Stimulated activated CD4-positive, alpha-beta T cell treated with anti-CD3 and anti-CD28 coated beads, Interleukin-12 subunit alpha, Interleukin-12 subunit beta, amount 100 ng/mL, for 48 hours (primary cell): ENCODE measurements around the gene CAPN5.

Experiments
- DNase-seq, 3 donors: peaks; one replicate each; pipeline ENCODE4 v3.0.0-alpha.2; 2020; ENCODE audit warnings: low read depth in 2 of 3, low spot score in 1 of 3

Gene CAPN5

DNA sequence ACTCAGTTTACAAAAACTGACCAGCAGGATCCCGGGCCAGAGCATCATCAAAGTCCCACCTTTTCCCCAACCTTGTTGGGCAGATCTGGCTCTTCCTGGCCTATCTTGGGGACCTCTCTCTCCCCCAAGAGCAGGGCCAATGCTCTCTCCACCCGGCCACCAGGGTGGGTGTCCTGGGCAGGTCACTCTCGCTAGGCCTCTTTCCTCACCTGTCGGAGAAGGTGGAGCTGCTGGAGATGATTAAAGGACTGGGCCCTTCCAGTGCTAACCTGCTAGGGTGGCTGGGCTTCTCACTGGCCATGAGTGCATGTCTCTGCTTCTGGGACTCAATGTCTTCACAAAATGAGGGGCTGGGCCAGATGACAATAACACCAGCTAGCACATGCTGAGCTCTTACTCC is 2.9 kb upstream of the CAPN5 start:
- DNase-seq: no peak

DNA sequence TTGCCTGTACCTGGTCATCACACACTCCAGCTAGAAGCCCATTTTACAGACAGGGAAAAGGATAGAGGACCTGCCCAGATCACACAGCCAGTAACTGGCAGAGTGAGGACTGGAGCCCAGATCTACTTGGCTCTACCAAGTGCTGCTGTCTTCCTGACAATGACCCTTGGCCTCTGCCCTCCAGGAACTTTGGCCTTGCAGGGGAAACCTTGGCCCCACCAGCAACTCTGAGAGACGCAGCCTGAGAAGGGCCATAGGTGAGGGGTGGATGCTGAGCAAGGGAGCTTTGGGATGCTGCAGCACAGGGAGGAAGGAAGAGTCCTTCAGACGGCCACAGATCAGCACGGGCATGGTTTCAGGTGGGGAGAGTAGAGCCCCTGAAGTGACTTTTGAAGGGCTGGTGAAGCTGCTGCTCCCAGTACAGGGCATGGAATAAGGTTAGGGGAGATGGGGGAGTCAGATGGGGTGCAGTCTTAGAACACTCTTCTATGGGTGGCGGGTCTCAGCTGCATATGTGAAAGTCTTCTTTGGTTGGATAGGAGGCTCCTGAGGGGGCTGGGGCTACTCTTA is 2.0 kb upstream of the CAPN5 start:
- DNase-seq: no peak

DNA sequence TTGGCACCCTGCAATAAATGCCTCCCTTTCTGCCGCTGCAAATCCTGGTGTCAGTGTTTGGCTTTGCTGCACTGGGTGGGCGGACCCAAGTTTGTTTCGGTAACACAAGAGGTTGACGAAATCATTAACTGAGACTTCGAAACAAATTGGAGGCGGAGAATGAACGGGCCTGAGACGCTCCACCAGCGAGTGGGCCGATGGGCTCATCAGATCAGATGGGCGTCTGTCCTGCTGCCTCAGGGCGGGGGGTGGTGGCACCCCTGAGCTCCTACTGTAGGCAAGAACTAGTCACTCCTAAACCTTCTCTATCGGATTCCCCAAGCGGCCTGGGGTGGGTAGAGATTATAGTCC is 918 bp upstream of the CAPN5 start:
- DNase-seq: no peak

DNA sequence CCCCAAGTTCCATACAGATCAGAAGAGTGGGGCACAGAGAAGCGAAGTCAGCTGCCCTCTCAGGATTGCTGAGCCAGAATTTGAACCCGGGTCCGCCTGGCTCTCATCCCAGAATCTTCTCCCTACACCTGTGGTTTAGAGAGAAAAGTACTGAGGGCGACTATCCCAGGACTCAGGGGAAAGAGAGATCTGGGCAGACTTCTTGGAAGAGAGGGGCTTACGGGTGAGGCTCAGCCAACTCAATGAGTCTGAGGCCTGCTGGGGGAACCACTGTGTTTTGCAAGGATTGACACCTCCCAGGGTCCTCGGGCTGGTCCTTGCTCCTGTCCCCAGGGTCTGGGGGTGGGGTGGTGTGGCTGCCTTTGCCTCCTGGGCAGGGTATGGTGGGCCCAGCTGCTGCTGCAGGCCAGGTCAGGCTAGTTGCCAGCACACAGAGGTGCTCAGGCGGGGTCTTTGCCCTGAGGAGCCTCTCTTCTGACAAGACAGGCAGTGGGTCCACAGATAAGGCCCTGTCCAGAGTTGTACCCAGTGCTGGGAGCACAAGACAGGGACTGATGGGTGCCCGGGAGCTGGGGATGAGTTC is 1.2 kb downstream of the CAPN5 start:
- DNase-seq: no peak

DNA sequence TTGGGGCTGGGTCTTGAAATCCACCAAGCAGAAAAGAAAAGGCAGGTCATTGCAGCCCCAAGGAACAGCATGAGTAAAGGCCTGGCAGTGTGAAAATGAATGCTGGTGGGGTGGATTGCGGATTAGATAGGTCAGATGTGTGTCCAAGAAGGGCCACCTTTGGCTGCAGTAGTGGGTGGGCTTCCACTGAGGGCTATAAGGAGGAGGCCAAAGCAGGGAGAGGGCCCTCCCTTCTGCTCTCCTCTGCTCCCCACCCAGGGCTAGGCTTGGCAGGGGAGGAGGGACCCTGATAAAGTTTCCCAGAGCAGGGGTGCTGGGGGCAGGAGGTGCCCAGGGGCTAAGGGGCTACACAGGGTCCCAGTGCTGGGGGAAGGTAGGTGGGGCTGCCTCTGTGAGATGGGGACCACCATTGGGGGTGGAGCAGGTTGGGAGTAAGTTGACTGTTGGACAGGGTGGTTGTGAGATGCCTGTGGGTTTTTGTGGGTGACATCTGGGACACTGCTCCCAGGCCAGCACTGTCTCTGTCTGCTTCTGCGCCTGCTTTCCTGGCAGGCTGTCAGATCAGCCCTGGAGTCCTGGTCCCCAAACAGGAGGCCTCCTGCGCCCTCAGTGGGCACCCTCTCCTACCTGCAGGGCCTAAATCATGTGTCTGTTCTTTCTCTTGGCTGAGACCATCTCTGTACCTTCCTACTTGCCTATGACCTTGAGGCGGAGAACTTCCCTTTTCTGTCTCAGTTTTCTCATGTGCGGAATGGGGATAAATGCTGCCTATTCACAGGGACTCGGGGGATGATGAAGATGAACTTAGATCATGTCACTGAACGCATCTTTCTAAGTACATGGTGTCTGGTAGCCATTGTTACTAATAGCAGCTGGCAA is 1.9 kb downstream of the CAPN5 start:
- no peak for DNase-seq

DNA sequence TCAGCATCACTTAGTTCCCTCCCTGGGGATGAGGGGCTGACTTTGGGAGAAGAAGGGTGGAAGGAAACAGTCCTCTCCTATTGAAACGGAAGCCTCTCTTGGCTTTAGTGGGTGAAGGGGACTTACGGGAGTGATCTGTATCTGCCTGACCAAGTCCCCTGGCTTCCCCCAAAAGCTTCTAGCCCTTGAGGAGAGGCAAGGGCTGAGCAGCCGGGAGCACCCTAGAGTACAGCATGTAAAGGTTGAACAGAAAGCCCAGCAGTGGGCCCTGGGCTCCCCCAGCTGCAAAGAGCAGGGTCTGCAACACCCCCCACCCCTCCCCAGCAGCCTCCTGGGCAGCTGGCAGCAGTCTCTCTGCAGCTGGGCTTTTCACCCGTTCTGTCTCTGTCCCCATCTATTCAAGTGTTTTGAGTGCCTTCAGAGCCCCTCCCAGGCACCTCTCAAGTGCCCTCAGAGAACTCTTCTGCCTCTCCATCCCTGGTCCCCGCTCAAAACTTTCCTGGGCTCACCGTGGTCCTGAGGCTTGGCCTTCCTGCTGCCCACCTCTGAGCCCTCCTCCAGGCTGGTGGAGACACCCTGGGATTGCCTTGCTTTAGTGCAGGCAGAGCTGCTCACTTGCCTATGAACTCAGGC is 2.7 kb downstream of the CAPN5 start:
- no peak for DNase-seq

DNA sequence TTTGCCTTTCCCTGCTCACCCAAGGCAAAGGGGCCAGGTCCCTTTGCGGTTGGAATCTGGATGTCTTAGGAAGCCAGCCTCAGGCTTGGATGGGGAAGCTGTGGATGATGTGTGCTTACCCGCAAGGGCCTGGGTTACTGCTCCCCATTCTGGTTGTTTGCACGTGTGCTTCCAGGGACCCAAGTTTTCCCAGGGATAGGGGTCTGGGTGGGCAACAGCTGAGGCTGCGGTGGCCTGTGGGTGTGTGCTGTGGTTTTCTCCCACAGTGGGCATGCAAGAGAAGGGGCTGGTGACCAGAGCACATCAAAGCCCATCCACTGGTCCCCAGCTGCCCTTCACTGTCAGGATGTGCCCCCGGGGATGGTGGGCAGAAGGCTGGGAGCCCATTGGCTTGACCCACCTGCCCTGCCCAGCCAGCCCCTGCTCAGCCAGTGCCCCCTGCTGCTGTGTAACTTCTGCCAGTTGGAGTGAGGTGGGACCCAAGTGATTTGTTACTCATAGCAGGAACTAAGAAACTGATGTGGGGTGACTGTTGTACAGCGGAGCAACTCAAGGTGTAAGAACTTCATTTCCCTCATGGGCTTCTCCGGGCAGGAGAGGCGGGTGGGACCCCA is 3.3 kb downstream of the CAPN5 start:
- no peak for DNase-seq

DNA sequence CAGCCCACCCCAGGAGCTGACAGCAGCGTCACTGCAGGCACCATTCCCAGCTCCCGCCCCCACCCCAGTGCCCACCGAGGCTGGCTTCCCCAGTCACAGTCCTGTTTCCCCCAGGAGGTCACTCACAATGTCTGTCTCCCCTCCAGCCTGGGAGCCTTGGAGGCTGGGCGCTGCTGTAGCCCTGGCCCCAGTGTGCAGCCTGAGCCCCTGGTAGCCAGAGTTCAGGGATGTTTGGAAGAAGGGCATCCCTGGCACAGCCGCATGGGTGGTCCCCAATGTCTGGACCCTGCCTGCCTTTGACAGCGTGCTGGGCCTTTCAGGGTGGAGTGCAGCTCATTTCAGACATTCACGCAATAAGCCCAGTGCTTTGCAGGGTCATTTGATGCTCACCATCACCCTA is 4.3 kb downstream of the CAPN5 start:
- DNase-seq: no peak

DNA sequence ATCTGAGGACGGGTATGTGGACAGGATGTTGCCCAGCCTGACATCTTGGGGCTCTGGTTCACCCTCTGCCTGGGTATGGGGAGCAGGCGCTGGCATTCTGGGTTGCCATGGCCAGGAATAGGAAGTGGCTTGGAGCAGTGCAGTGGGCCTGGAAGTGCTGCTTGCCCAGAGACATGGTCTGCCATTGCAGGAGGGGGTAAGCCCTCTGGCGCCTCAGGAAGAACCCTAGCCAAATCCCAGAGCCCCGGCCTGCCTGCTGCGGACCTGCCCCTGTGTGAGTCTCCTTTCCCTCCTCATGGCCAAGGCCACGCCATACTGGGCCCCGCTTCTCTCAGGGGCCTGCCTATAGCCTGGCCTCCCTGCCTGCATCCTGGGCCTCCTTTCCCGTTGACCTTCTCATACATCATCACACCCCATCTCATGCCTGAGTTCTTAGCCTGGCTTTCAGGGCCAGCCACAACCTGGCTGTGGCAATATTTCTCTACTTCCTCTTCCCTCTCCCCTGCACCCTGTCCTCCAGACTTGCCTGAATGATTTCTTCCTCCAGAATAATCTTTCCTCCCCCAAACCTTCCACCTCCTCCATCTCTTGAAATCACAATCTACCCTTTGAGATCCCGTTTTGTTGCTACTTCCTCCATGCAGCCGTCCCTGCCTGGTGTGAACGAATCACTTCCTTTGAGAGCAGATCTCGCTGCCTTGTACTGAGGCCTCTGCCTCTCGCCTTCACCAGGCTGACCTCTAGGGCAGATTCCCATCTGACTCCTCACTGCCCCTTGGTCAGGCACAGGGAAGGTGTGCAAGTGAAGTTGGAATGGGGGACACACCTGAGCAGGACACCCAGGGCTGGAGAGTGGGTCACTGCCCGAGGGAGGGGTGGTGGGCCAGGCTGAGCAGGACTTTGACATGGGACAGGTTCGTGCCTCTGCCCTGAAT is 5.2 kb downstream of the CAPN5 start:
- DNase-seq: no peak

DNA sequence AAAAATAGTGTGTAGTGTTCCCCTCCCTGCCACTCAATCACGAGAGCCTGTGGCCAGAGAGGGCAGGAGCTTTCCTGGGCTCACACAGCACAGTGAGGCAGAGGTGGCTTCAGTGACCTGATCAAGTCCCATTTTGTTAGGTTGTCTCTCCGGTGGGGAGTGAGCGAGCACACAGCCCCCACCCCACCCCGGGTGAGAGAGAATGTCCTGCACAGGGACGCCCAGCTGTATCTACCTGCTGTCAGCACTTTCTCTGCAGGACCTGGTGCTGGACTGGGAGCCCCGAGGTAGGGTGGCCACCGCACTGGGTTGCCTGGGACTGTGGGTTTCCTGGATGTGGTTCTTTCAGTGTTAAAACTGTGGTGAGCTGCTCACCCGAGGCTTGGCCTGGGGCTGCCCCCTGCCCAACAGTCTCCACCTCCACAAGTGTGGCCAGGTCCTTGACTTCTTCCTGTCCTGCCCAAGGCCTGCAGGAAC is 6.1 kb downstream of the CAPN5 start:
- no peak for DNase-seq

DNA sequence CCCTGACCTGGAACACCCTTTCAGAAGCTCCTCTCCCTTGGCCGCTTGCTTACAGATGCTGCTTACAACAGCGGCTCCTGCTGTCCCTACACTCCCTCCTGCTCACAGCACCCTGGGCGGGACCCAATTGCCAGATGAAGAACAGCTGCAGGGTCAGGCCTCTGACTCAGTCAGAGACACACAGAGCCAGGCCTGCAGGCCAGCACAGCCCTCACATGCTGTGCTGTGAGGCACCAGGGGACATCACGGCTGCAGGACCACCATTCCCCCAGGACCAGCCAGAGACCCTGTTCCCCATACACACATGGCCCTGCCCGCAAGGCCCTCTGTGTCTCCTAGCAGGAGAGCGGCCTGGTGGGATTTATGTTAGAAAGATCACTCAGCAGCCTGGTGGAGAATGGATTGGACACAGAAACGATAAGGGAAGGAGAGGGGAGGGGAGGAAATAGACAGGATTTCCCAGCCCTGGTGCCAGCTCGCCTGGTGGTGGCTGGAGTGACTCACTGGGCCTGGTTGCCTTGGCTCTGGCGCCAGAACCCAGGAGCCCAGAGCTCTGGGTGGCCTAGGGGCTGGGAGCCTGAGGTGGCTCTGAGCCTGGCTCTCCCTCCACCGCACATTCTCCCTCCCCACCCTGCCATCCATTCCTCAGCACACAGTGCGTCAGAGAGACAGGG is 6.7 kb downstream of the CAPN5 start:
- DNase-seq: no peak

DNA sequence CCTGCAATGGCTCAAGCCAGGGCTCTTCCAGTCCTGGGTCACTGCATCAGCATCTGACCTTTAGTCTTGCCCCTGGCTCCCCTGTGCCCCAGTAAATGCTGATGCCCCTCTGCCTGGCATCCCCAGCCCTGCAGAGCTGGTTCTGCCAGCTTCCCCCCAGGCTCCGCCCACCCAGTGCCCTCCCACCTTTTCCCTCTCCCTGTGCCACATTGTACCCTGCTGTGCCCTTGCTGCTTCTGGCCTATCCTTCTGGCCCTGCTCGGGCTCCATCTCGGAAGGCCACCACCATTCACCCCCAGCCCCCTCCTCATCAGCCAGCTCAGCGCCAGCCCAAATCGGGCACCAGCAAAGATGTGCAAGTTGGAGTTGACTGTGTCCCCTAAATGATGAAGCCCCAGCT is 7.4 kb downstream of the CAPN5 start:
- no peak for DNase-seq

DNA sequence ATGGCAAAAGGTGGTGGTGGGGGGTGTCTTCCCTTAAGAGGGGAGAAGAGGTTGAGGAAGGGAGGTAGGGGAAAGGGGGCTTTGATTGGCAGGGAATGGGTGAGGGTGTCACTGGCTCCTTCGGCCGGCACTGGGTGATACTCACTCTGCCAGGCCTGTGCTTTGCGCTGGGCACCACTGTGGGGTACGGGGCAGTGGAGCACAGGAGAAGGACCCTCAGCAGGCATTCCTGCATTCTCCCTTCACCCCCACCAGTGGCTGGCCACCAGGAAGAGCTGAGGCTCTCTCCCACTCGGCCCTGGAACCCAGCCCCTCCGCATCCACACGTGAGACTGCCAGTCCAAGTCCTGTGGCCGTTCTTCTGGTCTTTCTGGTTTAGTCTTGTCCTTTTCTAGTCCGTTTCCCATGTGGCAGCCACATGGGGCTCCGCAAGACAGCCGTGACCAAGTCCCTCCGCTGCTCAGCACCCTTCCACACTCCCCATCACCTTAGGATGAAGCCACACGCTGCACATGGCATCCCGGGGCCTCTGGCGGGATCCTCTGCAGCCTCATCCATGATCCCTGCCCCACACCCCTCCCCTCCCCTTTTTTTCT is 8.0 kb downstream of the CAPN5 start:
- no peak for DNase-seq

DNA sequence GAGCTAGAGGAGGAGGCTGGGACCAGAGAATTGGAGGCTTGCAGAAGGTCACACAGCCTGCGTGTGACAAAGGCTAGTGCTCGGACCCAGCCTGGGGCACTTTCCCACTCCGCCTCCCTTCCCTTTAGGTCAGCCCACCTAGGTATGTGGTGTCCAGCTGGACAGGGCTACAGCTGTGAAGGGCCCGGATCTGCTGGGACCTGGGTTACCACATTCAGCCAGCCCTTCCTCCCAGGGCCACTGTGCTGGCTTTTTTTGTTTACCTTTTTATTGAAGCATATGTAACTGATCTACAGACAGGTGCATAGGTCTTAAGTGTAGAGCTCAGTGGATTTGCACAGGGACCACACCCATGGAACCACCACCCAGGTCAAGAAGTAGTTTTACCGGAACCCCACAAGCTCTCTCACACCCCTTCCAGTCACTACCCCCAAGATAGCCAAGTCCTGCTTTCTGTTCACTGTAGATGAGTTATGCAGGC is 8.7 kb downstream of the CAPN5 start:
- DNase-seq: no peak

DNA sequence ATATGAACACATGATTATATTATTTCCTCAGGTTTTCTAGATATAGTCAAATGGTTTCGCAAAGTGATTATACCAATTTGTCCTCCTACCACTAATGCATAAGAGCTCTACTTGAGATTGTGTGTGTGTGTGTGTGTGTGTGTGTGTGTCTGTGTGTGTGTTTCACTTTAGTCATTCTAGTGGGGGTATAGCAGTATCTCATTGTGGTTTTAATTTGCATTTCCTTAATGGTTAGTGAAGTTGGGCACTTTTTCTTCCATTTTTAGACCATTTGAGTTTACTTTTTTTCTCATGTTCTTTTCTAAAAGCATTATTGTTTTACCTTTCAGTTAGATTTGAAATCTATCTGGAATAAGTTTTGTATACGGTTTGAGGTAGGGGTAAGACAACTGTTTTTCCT is 12.9 kb downstream of the CAPN5 start:
- DNase-seq: no peak

DNA sequence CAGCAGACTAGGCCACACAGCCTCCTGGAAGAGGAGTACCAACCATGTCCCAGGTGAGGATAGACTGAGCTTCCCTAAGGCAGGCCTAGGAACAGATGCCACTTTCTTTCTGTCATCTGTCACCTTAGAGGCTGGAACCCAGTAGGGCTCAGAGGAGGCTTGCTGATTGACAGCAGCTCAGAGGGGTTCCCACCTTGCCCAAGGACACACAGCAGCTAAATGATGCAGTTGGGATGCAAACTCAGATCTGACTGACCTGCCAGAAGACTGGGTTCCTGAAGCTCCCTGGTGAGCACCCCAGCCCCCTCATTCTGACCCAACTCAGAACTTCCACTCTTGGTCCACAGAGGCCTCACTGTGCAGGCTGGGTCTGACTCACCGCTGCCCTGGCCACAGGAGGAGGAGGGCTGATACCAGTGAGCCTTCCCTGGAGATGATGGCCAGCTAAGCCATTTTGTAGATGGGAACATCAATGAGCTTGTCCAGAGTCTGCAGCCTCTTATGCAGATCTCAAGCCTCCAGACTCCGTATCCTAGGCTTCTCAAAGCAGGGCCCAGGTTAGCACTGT is 14.0 kb downstream of the CAPN5 start:
- no peak for DNase-seq

DNA sequence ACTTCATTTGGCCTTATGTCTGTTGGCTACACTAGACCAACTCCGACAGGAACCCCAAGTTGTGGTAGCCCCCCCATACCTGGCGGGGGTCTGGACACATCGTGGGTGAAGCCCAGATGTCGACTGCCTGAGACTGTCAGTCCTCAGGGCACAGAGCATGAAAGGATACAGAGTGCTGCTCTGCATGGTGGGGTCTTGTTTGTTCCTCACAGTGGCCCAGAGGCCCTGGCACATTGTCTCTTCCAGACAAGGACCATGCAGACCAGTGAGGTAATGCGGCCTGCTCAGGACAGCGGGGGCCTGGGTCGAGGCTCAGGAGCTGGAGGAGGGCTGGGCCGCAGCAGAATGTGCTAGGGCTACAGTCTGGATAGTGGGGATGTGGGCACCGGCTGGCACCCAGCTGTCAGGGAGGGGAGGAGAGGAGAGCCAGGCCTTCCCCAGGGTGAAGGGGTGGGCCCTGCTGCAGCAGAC is 14.6 kb downstream of the CAPN5 start:
- no peak for DNase-seq

DNA sequence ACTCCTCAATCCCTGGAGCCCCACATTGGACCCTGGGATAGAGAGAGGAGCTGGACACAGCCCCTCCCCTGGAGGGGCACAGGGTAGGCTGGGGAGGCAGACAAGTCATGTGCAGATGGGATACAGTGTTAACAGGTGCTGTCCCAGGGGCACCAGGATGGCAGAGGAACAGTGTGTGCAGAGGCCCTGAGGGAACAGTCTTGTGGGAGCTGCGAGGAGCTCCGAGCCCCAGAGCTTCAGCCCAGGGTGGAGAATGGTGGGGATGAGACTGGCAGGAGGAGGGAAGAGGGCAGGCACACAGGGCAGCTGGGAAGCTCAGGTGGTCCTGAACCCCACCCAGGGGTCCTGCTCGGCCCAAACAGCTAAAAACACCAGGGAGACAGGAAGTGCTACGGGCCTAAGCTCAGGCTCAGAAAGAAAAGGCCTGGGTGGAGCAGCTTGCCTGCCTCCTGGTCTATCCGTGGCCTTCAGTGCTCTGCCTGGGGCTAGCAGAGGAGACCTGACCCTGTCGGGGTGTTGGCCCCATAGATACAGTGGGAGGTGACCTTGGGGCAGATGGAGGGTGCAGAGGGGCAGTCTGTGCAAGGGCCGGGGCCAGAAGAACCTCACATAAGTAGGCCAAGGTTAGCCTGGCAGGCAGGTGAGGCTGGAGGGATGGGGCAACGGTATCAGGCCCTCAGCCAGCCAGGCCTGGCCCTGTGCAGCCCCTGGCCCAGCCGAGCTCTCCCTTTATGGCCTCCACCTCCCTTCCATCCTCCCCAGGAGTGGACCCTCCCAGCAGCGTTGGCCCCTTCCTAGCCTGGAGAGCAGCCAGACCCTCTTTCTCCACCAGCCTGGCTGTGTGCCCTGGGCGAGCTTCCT is 15.4 kb downstream of the CAPN5 start:
- DNase-seq: no peak
